GM21360 (cell line): ENCODE results near the gene TRIM31.
"Not testable (repeated sequence)": the region's sequence is repeated elsewhere in the genome, so short reads cannot be mapped to it uniquely, and the experiment has no call there.

ENCODE experiments used
- ATAC-seq: cut with Tn5 transposase; IDR thresholded peaks from one replicate; pipeline ENCODE4 v1.9.1; 2021; ENCODE audit warnings: mild to moderate bottlenecking, moderate library complexity; ENCODE audit not compliant: unreplicated experiment

TRIM31 gene

GRCh38 chr6:30118691-30119090, 5.8 kb upstream of the TRIM31 start:
- ATAC-seq, result not testable (repeated sequence)

- ATAC-seq, result no peak
Measured at GRCh38 chr6:30116724-30117123, 3.8 kb upstream of the TRIM31 start.

- no peak for ATAC-seq
Measured at GRCh38 chr6:30113841-30114240, 951 bp upstream of the TRIM31 start.

- ATAC-seq, result no peak
Measured at GRCh38 chr6:30112402-30112994, 392 bp downstream of the TRIM31 start.

- ATAC-seq, result no peak
Measured at GRCh38 chr6:30111266-30111856, 1.5 kb downstream of the TRIM31 start.

- ATAC-seq, result no peak
Measured at GRCh38 chr6:30104661-30105060, 8.2 kb downstream of the TRIM31 start.

- no peak for ATAC-seq
Measured at GRCh38 chr6:30103872-30104179, 9.1 kb downstream of the TRIM31 start.

GRCh38 chr6:30102970-30103871, 9.7 kb downstream of the TRIM31 start:
- ATAC-seq, result peak; percentile 57

GRCh38 chr6:30102414-30102969, 10.4 kb downstream of the TRIM31 start:
- no peak for ATAC-seq

- ATAC-seq, result no peak
Measured at GRCh38 chr6:30101444-30102413, 11.2 kb downstream of the TRIM31 start.

- ATAC-seq, result no peak
Measured at GRCh38 chr6:30100585-30101443, 12.1 kb downstream of the TRIM31 start.

- ATAC-seq, result no peak
Measured at GRCh38 chr6:30100154-30100553, 12.7 kb downstream of the TRIM31 start.

GRCh38 chr6:30097902-30098768, 14.8 kb downstream of the TRIM31 start:
- ATAC-seq, result no peak

GRCh38 chr6:30096829-30097228, 16.1 kb downstream of the TRIM31 start:
- ATAC-seq, result no peak

GRCh38 chr6:30093951-30094661, 18.8 kb downstream of the TRIM31 start:
- no peak for ATAC-seq

GRCh38 chr6:30092852-30093543, 19.9 kb downstream of the TRIM31 start:
- ATAC-seq, result no peak

- ATAC-seq, result no peak
Measured at GRCh38 chr6:30091577-30092381, 21.1 kb downstream of the TRIM31 start.
